Retinal pigment epithelial cell (primary cell): Measurements from ENCODE around the gene VAMP8.
A peak's percentile ranks its signal among the peaks of the same experiment; 100 is the strongest.
"Not testable (repeated sequence)": the region's sequence is repeated elsewhere in the genome, so short reads cannot be mapped to it uniquely, and the experiment has no call there.

ENCODE experiments used
- DNase-seq: peaks from one replicate; pipeline ENCODE4 v3.0.0-alpha.2; 2010; ENCODE audit warnings: low read depth
- H3K4me3 ChIP-seq: 2 replicates; pipeline ENCODE4 v1.5.1; 2011; ENCODE audit warnings: mild to moderate bottlenecking, low read length, control low read depth, moderate library complexity
- TF ChIP-seq, protein P1 (sequence below): conservative IDR thresholded peaks from 2 replicates; pipeline ENCODE4 v1.5.1; 2011; ENCODE audit warnings: low read depth, low read length, control low read depth, inconsistent platforms

Gene VAMP8

GRCh38 chr2:85557130-85557529 is 20.3 kb upstream of the VAMP8 start:
- H3K4me3 ChIP-seq: no peak overlapping the region
- TF ChIP-seq, protein P1, sequence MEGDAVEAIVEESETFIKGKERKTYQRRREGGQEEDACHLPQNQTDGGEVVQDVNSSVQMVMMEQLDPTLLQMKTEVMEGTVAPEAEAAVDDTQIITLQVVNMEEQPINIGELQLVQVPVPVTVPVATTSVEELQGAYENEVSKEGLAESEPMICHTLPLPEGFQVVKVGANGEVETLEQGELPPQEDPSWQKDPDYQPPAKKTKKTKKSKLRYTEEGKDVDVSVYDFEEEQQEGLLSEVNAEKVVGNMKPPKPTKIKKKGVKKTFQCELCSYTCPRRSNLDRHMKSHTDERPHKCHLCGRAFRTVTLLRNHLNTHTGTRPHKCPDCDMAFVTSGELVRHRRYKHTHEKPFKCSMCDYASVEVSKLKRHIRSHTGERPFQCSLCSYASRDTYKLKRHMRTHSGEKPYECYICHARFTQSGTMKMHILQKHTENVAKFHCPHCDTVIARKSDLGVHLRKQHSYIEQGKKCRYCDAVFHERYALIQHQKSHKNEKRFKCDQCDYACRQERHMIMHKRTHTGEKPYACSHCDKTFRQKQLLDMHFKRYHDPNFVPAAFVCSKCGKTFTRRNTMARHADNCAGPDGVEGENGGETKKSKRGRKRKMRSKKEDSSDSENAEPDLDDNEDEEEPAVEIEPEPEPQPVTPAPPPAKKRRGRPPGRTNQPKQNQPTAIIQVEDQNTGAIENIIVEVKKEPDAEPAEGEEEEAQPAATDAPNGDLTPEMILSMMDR: no peak
- no peak for DNase-seq

- H3K4me3 ChIP-seq: no peak overlapping the region
- no peak for DNase-seq
- TF ChIP-seq, protein P1: no peak
Measured at GRCh38 chr2:85558160-85558559, 19.2 kb upstream of the VAMP8 start.

- H3K4me3 ChIP-seq: peak overlapping the region; percentile 95
- not testable (repeated sequence) for DNase-seq
Measured at GRCh38 chr2:85560403-85560726, 17.0 kb upstream of the VAMP8 start.

DNA sequence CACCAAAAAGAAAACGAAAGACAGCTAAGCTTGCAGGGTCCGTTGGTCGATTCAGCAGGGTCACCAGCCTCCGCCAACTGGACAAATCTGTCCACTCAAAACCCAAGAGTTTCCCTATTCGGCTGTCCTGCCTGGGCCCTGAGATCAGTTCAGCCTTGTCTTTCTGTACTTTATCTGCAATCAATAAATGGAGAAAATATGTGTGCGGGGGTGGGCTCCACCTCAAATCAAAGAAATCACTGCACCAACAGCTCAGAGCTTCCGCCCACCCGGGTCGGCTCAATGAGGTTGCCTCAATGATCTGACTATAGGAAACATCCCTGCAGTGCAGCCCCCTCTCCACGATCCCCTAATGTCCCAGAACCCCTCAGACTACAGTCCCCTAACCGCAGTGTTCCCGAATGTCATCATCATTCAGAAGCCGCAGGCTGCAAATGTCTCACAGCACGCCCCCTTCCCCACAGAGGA is 16.5 kb upstream of the VAMP8 start:
- peak overlapping the region; percentile 95 for H3K4me3 ChIP-seq
- TF ChIP-seq, protein P1: no peak
- no peak for DNase-seq

DNA sequence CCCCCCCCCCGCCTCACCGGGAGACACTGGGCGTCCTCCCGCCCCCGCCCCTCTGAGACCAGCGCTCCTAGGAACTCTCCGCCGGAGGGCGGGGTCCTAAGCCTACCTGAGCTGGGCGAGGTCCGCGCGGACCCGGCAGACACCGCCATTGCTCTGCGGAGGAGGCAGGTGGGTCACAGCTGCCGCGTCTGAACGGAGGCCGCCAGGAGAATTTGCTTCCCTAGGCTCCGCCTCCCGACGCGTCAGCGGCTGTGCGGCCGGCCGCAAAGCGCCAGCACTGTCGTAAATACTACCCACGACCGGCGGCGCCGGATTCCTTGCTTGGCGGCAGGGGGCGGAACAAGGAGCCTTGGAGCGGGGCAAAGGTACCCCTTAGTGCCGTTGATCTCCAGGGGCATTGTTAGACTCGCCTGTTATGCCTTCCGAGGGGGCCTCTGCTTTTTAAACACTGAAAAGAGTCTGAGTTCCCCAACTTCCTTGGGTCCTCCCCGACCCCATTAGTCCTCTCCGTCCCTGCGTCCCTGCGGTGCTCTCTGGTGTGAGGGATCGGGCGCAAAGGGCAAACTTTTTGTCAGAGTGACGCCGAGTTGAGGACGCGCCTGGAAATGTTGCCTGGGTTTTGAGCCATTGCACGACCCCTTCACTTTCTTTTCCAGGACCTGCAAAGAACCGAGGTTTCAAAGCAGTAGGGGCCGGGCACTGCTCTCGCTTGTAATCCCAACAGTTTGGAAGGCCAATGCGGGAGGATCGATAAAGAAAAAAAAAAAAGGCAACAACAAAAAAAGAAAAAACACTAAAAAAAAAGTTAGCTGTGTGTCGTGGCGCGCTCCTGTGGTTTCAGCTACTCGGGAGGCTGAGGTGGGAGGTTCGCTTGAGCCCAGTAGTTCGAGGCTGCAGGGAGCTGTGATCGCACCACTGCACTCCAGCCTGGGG is 15.8 kb upstream of the VAMP8 start, which contains the start of gene GGCX:
TSS of gene GGCX (minus strand) at position 214 of the 933 bp plus-strand sequence. CDS start at position 149, 65 bp downstream.
- peak; percentile 83 for DNase-seq
- peak within 1 kb of the TSS; percentile 95 for H3K4me3 ChIP-seq
- TF ChIP-seq, protein P1: no peak

DNA sequence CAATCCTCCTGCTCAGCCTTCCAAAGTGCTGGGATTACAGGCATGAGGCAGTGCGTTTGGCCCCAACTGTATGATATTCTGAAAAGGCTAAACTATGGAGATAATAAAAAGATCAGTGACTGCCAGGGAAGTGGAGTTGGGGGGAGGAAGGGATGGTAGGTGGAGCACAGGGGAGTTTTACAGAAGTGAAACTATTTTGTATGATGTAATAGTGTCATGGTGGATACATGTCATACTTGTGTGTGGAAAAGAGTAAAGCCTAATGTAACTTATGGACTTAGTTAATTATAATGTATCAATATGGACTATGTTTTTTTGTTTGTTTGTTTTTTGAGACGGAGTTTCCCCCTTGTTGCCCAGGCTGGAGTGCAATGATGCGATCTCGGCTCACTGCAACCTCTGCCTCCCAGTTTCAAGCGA is 13.2 kb upstream of the VAMP8 start:
- no peak overlapping the region for H3K4me3 ChIP-seq
- no peak for DNase-seq
- TF ChIP-seq, protein P1: no peak

- TF ChIP-seq, protein P1: no peak
- DNase-seq: no peak
- no peak overlapping the region for H3K4me3 ChIP-seq
Measured at GRCh38 chr2:85566265-85566664, 11.1 kb upstream of the VAMP8 start.
